Fibroblast of lung (primary cell): Measurements from ENCODE around the gene RAC2. TPM values are rescaled to one million over a fixed set of nuclear protein-coding genes. Genes with fewer than 3 reads are reported as not detected.
A peak's percentile ranks its signal among the peaks of the same experiment; 100 is the strongest.

ENCODE experiments used
- DNase-seq, 2 donors: peaks; one replicate each; pipeline versions ENCODE4 v3.0.0 to v3.0.0-alpha.2; 2010; ENCODE audit warnings: low read depth in 2 of 2
- H2AFZ ChIP-seq: 2 replicates; pipeline ENCODE4 v1.5.1; 2012; ENCODE audit warnings: low read length, control low read depth, inconsistent platforms
- H3K27ac ChIP-seq: 2 replicates; pipeline ENCODE4 v1.5.1; 2011; ENCODE audit warnings: low read length, control low read depth; ENCODE audit not compliant: insufficient read depth
- H3K27me3 ChIP-seq: 2 replicates; pipeline ENCODE4 v1.5.1; 2011; ENCODE audit warnings: mild to moderate bottlenecking, low read length; ENCODE audit not compliant: control insufficient read depth, insufficient read depth
- H3K36me3 ChIP-seq: 2 replicates; pipeline ENCODE4 v1.5.1; 2011; ENCODE audit warnings: low read length; ENCODE audit not compliant: control insufficient read depth, insufficient read depth
- H3K4me1 ChIP-seq: 2 replicates; pipeline ENCODE4 v1.5.1; 2011; ENCODE audit warnings: low read length; ENCODE audit not compliant: control insufficient read depth, insufficient read depth; ENCODE audit errors: extremely low read depth
- H3K4me2 ChIP-seq: 2 replicates; pipeline ENCODE4 v1.5.1; 2011; ENCODE audit warnings: low read length, control low read depth; ENCODE audit not compliant: insufficient read depth; ENCODE audit errors: extremely low read depth
- H3K4me3 ChIP-seq, 4 experiments: fragments of 200-600 bp in 1 of 4; sonication (generic) in 1 of 4; replicated peaks in 1 of 4; 2 replicates each; pipeline ENCODE4 v1.5.1; 2011 to 2016; ENCODE audit warnings: low read length in 4 of 4, low read depth in 3 of 4, mild to moderate bottlenecking in 3 of 4, control low read depth in 2 of 4, inconsistent platforms in 1 of 4, mixed read lengths in 1 of 4; ENCODE audit not compliant: insufficient read depth in 1 of 4; ENCODE audit errors: control extremely low read depth in 1 of 4
- H3K79me2 ChIP-seq: 2 replicates; pipeline ENCODE4 v1.5.1; 2012; ENCODE audit warnings: mild to moderate bottlenecking, low read length, inconsistent platforms; ENCODE audit not compliant: control insufficient read depth, insufficient read depth
- H3K9ac ChIP-seq: 2 replicates; pipeline ENCODE4 v1.5.1; 2011; ENCODE audit warnings: mild to moderate bottlenecking, low read length, control low read depth; ENCODE audit not compliant: insufficient read depth
- H3K9me3 ChIP-seq: 2 replicates; pipeline ENCODE4 v1.5.1; 2012; ENCODE audit warnings: low read depth, low read length; ENCODE audit not compliant: control insufficient read depth, insufficient read depth
- H4K20me1 ChIP-seq: 2 replicates; pipeline ENCODE4 v1.5.1; 2011; ENCODE audit warnings: low read length; ENCODE audit not compliant: control insufficient read depth, insufficient read depth; ENCODE audit errors: extremely low read depth
- EZH2 ChIP-seq: IDR thresholded peaks from 2 replicates; pipeline ENCODE4 v1.5.1; 2012; ENCODE audit warnings: low read length, control low read depth, mild to moderate bottlenecking; ENCODE audit errors: missing control alignments
- polyA plus RNA-seq, 2 donors: library from polyadenylated mRNA; depleted of rRNA in 1 of 2; stranded (reverse) in 1 of 2; unstranded in 1 of 2; fragments of >200 nt; gene quantifications; 2 replicates each; pipeline ENCODE4 v1.2.1, GENCODE V29; 2011 to 2012; ENCODE audit warnings: missing spikeins in 1 of 2
- total RNA-seq: library from RNA; depleted of rRNA; stranded (reverse); fragments of >200 nt; gene quantifications from 2 replicates; pipeline ENCODE4 v1.2.1, GENCODE V29; 2014
- TF ChIP-seq, protein P1 (sequence below), 2 donors: IDR thresholded peaks in 1 of 2; conservative IDR thresholded peaks in 1 of 2; 1 replicate in 1 of 2; 2 replicates in 1 of 2; pipeline ENCODE4 v1.5.1; 2011 to 2012; ENCODE audit warnings: low read length in 2 of 2, control low read depth in 1 of 2, inconsistent platforms in 1 of 2, low read depth in 1 of 2, mild to moderate bottlenecking in 1 of 2

The RAC2 gene
- total and polyA plus RNA-seq, 2 donors (not counting 1 experiment from before 2014, with no cell fraction given), result 2.1 to 10.5 TPM

DNA sequence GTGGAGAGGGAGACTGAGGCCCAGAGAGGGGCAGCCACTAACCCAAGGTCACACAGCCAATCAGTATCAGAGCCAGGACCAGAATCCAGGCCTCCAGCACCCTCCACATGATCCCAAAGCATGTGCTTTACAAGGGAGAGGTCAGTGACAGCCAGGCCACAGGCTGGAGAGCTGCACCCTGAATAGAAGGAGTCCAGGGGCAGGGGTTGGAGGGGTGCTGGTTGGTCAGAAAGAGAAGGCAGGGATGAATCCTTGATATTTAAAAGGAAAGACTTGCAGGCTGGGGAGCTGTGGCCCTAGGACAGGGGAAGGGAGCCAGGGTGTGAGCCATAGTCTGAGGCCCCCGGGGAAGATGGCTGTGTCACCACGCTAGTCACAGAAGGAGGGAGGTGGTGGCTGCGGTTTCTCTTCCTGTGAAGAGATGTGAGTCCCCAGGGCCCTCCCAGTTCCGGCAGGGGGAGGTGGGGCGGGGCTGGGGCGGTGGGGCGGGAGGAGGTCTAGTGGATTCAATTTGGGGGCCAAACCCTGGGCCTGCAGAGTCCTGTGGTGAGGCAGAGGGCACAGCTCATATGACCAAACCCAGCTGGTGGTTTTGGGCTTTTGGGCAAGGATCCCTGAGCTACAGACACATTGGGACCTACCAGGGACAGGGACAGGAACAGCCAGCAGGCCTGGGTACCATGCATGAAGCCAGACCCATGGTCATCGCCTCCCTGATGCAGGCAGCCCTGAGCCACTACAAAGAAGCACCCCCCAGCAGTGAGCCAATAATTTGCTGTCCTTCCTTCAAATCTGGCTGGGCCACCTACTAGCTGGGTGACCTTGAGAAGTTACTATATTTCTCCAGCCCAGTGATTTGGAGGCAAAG is 14.0 kb downstream of the RAC2 start:
- H3K4me2 ChIP-seq, result no peak overlapping the region
- H2AFZ ChIP-seq, result no peak overlapping the region

DNA sequence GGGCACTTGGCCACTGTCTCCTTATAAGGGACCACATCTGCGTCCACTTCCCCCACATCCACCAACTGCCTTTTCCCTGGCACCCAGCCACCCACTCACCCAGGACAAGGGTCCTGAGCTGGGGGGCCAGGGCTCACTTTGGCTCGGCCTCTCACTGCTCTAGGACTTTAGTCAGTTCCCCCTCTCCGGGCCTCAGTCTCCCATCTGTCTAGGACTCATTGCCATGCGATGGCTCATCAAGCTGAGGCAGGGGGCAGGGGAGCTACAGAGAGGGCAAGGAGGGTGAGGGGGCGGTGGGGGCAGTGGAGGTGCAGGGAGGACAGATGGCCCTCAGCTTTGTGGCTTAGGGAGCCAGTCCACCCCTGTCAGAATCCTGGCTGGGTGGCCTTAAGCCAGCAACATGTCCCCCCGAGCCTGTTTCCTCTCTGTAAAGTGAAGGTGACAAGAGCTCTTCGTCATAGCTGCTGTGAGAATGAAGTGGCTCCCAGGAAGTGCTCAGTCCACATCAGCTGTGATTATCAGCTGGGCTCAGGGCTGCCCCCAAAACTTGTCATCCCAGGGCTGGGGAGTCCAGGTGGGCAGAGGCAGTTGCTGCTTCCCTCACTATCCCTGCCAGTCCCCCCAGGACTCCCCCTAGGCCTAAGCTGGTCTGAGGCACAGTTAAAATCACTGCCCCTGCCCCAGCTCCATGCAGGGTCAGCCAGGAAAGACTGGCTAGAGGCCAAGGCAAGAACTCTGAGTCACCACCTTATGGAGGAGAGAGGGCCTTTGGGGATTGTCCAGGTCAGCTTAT is 14.9 kb downstream of the RAC2 start:
- H2AFZ ChIP-seq, result no peak overlapping the region
- peak; percentile 86 to 90 for DNase-seq
- no peak overlapping the region for H3K4me2 ChIP-seq

More for the DNA sequence above, 14.0 kb downstream of the RAC2 start:
- H3K4me3 ChIP-seq, result no peak overlapping the region
- H4K20me1 ChIP-seq, result no peaks in the 10 kb centered on the region
- H3K27me3 ChIP-seq, result no peaks in the 10 kb centered on the region
- no peak overlapping the region for H3K9ac ChIP-seq
- H3K79me2 ChIP-seq, result no peaks in the 10 kb centered on the region
- peaks cover 18% of the 10 kb centered on the region for H3K4me1 ChIP-seq
- TF ChIP-seq EZH2, result no peak
- TF ChIP-seq, protein P1, sequence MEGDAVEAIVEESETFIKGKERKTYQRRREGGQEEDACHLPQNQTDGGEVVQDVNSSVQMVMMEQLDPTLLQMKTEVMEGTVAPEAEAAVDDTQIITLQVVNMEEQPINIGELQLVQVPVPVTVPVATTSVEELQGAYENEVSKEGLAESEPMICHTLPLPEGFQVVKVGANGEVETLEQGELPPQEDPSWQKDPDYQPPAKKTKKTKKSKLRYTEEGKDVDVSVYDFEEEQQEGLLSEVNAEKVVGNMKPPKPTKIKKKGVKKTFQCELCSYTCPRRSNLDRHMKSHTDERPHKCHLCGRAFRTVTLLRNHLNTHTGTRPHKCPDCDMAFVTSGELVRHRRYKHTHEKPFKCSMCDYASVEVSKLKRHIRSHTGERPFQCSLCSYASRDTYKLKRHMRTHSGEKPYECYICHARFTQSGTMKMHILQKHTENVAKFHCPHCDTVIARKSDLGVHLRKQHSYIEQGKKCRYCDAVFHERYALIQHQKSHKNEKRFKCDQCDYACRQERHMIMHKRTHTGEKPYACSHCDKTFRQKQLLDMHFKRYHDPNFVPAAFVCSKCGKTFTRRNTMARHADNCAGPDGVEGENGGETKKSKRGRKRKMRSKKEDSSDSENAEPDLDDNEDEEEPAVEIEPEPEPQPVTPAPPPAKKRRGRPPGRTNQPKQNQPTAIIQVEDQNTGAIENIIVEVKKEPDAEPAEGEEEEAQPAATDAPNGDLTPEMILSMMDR (conservative IDR thresholded peaks at IDR 0.05 in 1 of 2, IDR thresholded peaks at IDR 0.05 in 1 of 2; ENCODE audit: low read depth in 1 of 2, low read length in 2 of 2), result no peak
- no peaks in the 10 kb centered on the region for H3K9me3 ChIP-seq
- no peaks in the 10 kb centered on the region for H3K36me3 ChIP-seq
- H3K27ac ChIP-seq, result peak overlapping the region; percentile 44
- peak in 1 of 2 donors; percentile 74 for DNase-seq

DNA sequence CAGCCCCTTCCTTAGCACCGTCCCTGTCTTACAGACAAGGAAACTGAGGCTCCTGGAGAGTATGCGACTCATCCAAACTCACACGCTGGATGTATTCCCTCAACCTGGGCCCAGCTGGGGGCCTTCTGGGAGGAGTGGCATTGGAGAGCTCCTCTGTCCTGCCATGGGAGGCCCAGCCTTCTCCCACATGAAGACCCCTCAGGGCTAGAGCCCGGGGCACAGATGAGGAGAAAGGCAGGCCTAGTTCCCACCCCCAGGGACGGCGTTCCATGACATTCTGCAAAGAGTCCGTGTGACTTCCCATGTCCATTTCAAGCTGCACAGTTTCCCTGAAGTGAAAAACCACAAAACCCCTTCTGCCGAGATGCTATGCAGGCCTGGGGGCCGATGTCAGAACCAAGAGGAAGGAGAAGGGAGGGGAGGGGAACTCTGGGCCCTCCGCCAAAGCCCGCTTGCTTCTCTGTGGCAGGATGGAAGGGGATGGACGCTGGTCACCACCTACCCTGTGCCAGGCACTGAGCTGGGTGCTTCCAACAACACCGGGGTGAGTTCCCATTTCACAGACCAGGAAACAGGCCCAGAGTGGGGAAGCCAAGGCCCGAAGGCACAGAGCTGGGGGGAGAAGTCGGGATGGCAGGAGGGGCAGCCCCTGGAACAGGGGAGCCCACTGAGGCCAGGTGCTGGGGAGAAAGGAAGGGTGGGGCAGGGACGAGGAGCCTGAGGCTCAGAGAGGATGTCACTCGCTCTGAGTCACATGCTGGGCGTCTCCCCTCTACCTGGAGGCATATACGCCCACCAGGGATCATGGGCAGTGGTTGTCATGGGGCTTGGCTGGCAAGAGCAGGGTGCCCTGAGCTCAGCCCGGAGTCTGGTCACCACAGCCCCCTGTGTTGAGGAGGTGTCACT is 15.7 kb downstream of the RAC2 start:
- DNase-seq, result peak in 1 of 2 donors; percentile 73
- no peaks in the 10 kb centered on the region for H4K20me1 ChIP-seq
- H3K4me2 ChIP-seq, result no peak overlapping the region
- no peak overlapping the region for H3K4me3 ChIP-seq
- H3K9me3 ChIP-seq, result no peaks in the 10 kb centered on the region
- peaks cover 18% of the 10 kb centered on the region for H3K4me1 ChIP-seq
- H3K27me3 ChIP-seq, result no peaks in the 10 kb centered on the region
- no peak overlapping the region for H2AFZ ChIP-seq
- no peaks in the 10 kb centered on the region for H3K79me2 ChIP-seq
- no peak overlapping the region for H3K9ac ChIP-seq
- no peaks in the 10 kb centered on the region for H3K36me3 ChIP-seq
- peak overlapping the region; percentile 5 for H3K27ac ChIP-seq
- TF ChIP-seq, protein P1 (conservative IDR thresholded peaks at IDR 0.05 in 1 of 2, IDR thresholded peaks at IDR 0.05 in 1 of 2; ENCODE audit: low read depth in 1 of 2, low read length in 2 of 2), result no peak
- TF ChIP-seq EZH2, result no peak

More for the DNA sequence above, 14.9 kb downstream of the RAC2 start:
- no peak for TF ChIP-seq EZH2
- no peaks in the 10 kb centered on the region for H3K27me3 ChIP-seq
- H3K9ac ChIP-seq, result no peak overlapping the region
- no peaks in the 10 kb centered on the region for H4K20me1 ChIP-seq
- H3K27ac ChIP-seq, result peak overlapping the region; percentile 44
- no peaks in the 10 kb centered on the region for H3K36me3 ChIP-seq
- H3K4me1 ChIP-seq, result peaks cover 18% of the 10 kb centered on the region
- H3K9me3 ChIP-seq, result no peaks in the 10 kb centered on the region
- no peak overlapping the region for H3K4me3 ChIP-seq
- no peaks in the 10 kb centered on the region for H3K79me2 ChIP-seq
